ENCODE measurements around the gene PARD3B.

Gene PARD3B

DNA sequence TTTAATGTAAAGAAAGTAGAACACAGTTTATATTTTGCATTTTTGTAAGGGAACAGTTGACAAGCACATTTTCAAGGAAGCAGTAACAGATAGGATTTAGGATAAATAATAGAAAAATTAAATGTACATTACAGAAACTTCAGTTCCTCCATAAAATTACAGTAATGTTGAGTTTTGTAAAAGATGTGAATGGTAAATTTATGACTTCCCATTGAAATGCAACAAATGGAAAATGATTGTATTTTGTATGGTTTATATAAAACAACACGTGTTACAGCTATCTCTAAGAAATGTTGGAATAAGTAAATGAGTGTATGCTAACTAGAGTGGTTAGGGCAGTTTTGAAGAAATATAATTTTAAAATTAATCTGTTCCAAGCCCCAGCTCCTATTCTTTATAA, 227.3 kb downstream of the PARD3B start:
- DNase-seq: no peak

DNA sequence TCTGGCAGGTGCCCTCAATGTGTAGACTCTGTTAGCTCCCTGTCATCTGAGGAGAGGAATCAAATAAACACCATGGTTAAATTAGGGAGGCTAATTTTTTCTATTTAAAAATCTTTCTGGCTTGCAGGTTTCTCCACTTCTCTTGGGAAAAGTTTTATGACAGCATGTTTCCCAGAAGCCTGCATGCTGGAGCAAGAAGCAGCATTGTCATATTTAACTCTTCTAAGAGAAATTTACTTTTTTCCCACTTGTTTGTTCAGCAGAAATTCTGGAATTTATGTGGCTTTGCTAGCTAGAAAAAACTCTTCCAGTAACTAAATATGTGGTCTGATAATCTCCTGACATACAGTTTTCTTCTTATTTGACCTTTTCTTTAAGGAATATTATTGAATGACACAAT, 230.5 kb downstream of the PARD3B start:
- DNase-seq: no peak

- DNase-seq: no peak
Measured at GRCh38 chr2:204776781-204777559, 231.7 kb downstream of the PARD3B start.

- DNase-seq: no peak
Measured at GRCh38 chr2:204779771-204780170, 234.5 kb downstream of the PARD3B start.

DNA sequence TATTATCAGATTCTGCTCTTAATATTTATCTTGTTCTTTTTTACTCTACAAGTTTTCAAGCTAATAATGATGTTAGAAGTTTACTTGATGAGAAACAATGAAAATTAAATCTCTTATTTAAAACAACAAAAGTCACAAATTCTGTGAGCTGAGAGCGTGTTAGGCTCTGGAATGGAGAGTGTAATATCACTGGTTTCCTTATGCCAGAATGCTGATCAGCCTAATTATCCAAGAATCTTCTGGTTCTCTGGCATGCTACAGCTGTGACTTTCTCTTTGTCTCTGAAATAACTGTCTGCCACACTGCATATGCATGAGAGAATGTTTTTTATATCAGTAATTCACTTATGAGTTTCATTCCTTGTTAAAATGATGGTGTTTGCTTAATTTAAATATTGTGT, 236.7 kb downstream of the PARD3B start:
- no peak for DNase-seq

- no peak for DNase-seq
Measured at GRCh38 chr2:204790076-204790475, 244.8 kb downstream of the PARD3B start.

DNA sequence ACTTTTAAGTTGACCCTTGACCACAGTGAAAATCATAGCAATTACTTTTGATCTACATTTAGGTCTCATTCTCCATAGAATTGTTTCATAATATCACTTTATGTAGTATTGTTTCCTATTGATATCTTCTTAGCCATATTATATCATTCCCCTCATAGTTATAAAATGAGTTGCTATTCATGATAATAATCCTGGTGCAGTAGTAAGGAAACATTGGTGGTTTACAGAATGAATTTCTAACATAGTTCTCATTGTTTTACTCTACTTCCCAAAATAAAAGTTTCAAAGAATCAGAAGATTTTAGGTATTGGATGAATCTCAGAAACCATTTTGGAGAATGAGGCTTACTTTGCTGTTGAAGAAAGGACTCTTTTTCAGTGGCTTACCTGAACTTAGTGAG, 246.0 kb downstream of the PARD3B start:
- no peak for DNase-seq

- DNase-seq: no peak
Measured at GRCh38 chr2:204794624-204795023, 249.3 kb downstream of the PARD3B start.

DNA sequence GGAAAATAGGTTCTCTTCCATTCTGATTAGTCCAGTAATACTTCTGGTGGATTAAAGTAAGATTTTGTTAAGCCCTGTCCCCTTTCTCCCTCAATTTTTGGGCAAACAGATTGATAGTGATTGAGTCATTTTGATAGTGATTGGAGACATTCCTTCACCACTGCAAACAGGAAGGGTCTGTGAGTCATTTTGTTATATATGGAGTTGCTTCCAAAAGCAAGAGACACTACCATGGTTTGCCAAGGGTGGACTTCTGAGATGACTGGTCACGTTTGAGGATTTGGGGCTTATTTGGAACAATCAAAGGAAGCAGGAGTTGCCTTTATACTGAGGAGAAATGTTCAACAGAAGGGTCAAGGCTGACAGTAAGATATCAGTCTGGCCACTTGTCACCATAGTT, 249.9 kb downstream of the PARD3B start:
- DNase-seq: no peak

DNA sequence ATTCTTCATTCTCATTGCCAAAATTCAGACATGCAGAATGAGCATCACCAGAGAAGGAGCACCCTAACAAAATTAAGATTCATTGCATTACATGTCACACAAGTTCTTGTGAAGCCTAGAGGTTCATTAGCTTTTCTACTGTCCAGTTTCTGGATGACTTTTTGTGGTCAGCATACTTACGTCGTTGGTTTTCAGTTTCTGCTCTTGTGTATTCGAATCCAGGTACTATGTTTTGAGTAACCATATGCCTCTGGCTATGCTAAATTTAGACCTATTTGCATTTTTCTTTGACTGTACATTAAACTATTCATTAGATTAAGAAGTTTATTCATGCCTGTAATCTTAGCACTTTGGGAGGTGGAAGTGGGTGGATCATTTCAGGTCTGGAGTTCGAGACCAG, 251.3 kb downstream of the PARD3B start:
- DNase-seq: no peak

- DNase-seq: no peak
Measured at GRCh38 chr2:204799791-204800190, 254.5 kb downstream of the PARD3B start.

DNA sequence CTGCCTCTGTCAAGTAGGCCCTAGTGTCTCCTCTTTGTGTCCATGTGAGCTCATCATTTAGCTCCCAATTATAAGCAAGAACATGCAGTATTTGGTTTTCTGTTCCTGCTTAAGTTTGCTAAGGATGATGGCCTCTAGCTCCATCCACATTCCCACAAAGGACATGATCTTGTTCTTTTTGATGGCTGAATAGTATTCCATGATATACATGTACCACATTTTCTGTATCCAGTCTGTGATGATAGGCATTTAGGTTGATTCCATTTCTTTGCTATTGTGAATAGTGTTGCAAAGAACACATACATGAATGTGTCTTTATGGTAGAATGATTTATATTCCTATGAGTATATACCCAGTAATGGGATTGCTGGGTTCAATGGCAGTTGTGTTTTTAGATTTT, 263.2 kb downstream of the PARD3B start:
- no peak for DNase-seq

GRCh38 chr2:204824751-204825453, 279.6 kb downstream of the PARD3B start:
- DNase-seq: no peak

DNA sequence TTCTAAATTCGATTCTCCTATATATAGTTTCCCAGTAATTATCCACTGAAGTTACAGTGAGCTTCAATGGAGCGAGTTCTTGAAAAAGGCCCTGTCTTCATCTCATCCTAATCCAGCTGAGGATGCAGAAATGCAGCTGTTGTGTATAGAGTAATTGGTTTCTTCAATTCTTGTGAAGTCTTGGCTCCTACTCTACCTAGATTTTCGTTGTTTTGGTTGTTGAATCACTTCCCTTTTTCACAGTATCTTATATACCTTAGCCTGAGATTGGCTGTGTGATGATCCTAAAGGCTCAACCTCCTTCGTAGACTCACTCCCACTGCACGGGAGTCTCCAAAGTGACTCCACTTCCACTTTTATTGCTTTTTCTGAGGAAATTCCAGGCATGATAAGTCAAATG, 280.4 kb downstream of the PARD3B start:
- no peak for DNase-seq

DNA sequence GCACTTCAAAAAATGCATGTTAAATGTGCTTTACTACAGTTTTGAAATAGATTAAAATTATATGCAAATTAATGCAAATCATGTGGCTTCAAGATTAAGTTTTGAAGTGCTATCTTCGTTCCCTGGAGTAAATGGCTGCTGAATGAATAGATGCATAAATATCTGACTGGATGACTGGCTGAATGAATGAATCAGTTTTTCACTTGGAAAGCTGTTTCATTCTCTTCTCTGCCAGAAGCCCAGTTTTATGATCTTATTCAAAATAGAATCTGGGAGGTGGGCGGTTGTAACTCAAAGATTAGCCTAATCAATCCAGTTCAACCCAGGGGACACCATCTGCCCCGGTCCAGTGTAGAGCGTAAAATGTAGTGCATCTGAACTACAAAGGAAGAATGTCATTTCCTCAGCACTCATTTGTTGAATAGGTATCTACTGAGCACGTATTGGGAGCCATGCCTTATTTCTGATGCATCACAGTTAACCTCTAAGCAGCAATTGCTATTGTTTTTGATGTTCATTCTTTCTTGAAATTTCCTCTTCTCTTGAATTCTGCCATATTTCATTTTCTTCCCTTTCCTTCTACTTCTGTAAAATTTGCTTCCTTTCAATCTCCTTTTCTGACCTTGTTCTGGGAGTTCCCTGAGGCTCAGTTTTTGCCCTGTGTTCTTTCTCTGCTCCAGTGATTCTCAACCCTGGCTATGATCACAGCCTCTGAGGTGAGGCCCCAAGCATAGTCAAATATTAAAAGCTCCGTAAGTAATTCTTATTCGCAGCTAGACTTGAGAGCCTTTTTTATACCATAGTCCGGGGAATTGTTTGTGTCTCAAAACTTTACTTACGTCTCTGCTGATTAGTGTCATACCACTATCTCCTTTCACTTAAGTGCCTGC, 282.7 kb downstream of the PARD3B start:
- DNase-seq: no peak

GRCh38 chr2:204834716-204835384, 289.6 kb downstream of the PARD3B start:
- DNase-seq: no peak

DNA sequence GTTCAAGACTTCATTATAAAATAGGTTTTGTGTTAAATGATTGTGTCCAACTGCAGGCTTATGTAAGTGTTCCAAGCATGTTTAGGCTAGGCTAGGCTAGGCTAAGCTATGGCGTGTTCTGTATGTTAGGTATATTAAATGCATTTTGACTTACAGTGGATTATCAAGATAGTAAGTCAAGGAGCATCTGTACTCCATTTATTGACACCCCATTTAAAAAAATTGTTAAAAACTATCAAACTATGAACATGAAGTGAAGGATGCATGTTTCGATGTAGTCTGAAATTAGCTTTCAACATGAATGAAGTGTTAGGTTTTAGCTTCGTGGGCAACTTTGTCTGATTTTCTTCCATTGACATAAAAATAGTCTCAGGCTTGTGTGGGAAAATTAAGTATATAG, 290.5 kb downstream of the PARD3B start:
- DNase-seq: no peak

GRCh38 chr2:204840504-204840903, 295.2 kb downstream of the PARD3B start:
- no peak for DNase-seq

GRCh38 chr2:204842068-204842467, 296.8 kb downstream of the PARD3B start:
- no peak for DNase-seq

DNA sequence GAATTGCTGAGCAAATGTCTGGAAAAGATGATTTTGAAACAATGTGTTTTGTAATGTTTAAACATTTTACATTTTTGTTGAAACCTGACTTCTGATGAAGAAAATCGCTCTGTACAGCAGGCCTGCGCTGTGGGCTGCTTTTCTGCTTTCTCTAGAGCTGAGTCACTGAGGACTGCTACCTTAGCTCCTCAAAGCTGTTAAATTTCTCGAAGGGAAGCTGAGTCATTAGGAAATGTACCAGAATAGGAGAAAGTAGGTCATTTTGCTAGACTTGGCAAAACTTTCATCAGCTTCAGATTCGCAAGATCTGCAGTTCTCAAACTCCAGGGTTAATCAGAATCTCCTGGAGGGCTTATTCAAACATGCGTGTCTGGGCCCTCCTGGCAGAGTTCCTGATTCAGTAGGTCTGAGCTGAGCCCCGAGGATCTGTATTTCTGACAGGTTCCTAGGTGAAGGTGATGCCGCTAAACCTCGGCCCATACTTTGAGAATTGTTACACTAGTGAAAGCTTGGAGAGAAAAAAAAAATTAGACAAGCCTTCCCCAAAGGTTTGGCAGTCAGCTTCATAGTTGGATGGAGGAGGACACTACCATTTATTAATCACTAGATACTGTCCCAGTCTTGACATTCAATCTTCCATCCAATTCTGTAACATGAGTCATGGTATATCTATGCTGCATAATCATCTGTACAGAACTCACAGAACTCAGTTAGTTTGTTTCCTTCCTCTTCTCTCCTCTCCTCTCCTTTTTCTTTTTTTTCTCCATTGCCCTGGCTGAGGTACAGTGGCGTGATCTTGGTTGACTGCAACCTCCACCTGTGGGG, 297.6 kb downstream of the PARD3B start:
- no peak for DNase-seq

GRCh38 chr2:204846471-204846870, 301.2 kb downstream of the PARD3B start:
- no peak for DNase-seq

DNA sequence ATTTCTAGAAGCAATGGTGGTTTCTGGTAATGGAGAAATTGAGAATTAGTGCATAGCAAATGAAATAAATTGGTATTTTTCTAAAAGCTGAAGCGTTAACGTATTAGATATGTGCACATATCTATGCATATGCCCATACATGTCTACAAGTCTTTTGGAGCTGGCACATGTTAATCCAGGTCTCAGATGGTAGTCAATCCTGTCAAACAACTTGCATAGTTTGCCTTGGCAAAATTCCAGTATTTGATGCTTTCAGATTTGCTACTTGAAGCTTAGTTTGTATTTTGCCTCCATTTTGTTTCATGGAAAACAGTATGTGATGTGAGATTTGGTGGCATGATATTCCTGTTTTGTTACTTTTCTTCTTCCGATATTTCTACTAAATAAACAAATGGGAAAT, 304.6 kb downstream of the PARD3B start:
- DNase-seq: no peak
